ENCODE results near the gene MCHR1.

- TF ChIP-seq, protein P1, sequence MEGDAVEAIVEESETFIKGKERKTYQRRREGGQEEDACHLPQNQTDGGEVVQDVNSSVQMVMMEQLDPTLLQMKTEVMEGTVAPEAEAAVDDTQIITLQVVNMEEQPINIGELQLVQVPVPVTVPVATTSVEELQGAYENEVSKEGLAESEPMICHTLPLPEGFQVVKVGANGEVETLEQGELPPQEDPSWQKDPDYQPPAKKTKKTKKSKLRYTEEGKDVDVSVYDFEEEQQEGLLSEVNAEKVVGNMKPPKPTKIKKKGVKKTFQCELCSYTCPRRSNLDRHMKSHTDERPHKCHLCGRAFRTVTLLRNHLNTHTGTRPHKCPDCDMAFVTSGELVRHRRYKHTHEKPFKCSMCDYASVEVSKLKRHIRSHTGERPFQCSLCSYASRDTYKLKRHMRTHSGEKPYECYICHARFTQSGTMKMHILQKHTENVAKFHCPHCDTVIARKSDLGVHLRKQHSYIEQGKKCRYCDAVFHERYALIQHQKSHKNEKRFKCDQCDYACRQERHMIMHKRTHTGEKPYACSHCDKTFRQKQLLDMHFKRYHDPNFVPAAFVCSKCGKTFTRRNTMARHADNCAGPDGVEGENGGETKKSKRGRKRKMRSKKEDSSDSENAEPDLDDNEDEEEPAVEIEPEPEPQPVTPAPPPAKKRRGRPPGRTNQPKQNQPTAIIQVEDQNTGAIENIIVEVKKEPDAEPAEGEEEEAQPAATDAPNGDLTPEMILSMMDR (IDR thresholded peaks at IDR 0.05) = no peak
- TF ChIP-seq EP300 (IDR thresholded peaks at IDR 0.05; ENCODE audit: low read depth) = no peak
- no peak for TF ChIP-seq POLR2A (IDR thresholded peaks at IDR 0.05)
- no peak for TF ChIP-seq POLR2AphosphoS5 (IDR thresholded peaks at IDR 0.05)
These were observed at the start of gene MCHR1 for GRCh38 chr22:40679249-40679963.
